Head of caudate nucleus (tissue), 42 donors: ENCODE data around the gene MYO1D.
"Not testable (repeated sequence)": the region's sequence is repeated elsewhere in the genome, so short reads cannot be mapped to it uniquely, and the experiment has no call there.

Source experiments
- DNase-seq, 42 donors: peaks; one replicate each; pipeline versions ENCODE4 v3.0.0 to v3.0.0-alpha.2; 2020 to 2021; ENCODE audit warnings: mixed read lengths in 7 of 42
- intact Hi-C: fragments of 100-400 bp; cut with DNase I; formaldehyde crosslinking; loops from one replicate; pipeline ENCODE4 v1.15.0; 2022

MYO1D gene

GRCh38 chr17:32546031-32546444, 330.9 kb downstream of the MYO1D start:
- peak; percentile 58 to 89 (median 76) for DNase-seq
- intact Hi-C loops: loop anchor here (10.0 kb wide), 1 partner anchor 51 kb away; no protein-coding TSS in a partner anchor

- DNase-seq: peak in 1 of 42 donors; percentile 11
- intact Hi-C loops: loop anchor here (10.0 kb wide), 1 partner anchor 47 kb away; no protein-coding TSS in a partner anchor
These were observed 334.7 kb downstream of the MYO1D start for GRCh38 chr17:32542186-32542585.

GRCh38 chr17:32541640-32542039, 335.3 kb downstream of the MYO1D start:
- DNase-seq: no peak
- intact Hi-C loops: loop anchor here (10.0 kb wide), 1 partner anchor 47 kb away; no protein-coding TSS in a partner anchor

- DNase-seq: no peak
- intact Hi-C loops: no loop called here
These were observed 339.9 kb downstream of the MYO1D start for GRCh38 chr17:32536736-32537643.

- peak in 21 of 42 donors; percentile 22 to 72 (median 38) for DNase-seq
- intact Hi-C loops: no loop called here
These were observed 343.6 kb downstream of the MYO1D start for GRCh38 chr17:32533296-32533695.

GRCh38 chr17:32529604-32530003, 347.3 kb downstream of the MYO1D start:
- DNase-seq: no peak
- intact Hi-C loops: no loop called here

- no peak for DNase-seq
- intact Hi-C loops: no loop called here
These were observed 348.1 kb downstream of the MYO1D start for GRCh38 chr17:32528825-32529224.

- DNase-seq: no peak
- intact Hi-C loops: no loop called here
These were observed 349.8 kb downstream of the MYO1D start for GRCh38 chr17:32527146-32527545.

- no peak for DNase-seq
- intact Hi-C loops: no loop called here
These were observed 351.8 kb downstream of the MYO1D start for GRCh38 chr17:32525122-32525521.

- intact Hi-C loops, DNase-seq: not testable (repeated sequence)
These were observed 352.4 kb downstream of the MYO1D start for GRCh38 chr17:32524553-32524880.

- intact Hi-C loops: no loop called here
- no peak for DNase-seq
These were observed 352.9 kb downstream of the MYO1D start for GRCh38 chr17:32523827-32524552.

GRCh38 chr17:32523017-32523680, 353.8 kb downstream of the MYO1D start:
- intact Hi-C loops: no loop called here
- DNase-seq: no peak

GRCh38 chr17:32520737-32521404, 356.1 kb downstream of the MYO1D start:
- DNase-seq: peak in 3 of 42 donors; percentile 37 to 71 (median 52)
- intact Hi-C loops: no loop called here

- peak in 31 of 42 donors; percentile 18 to 79 (median 47) for DNase-seq
- intact Hi-C loops: no loop called here
These were observed 356.7 kb downstream of the MYO1D start for GRCh38 chr17:32520104-32520701.

- DNase-seq: peak in 35 of 42 donors; percentile 19 to 77 (median 58)
These were observed 357.5 kb downstream of the MYO1D start for GRCh38 chr17:32519228-32520103.

GRCh38 chr17:32518646-32519227, 358.2 kb downstream of the MYO1D start:
- no peak for DNase-seq
- intact Hi-C loops: no loop called here

More at GRCh38 chr17:32519228-32520103, 357.5 kb downstream of the MYO1D start:
- intact Hi-C loops: no loop called here

GRCh38 chr17:32517982-32518381, 358.9 kb downstream of the MYO1D start:
- intact Hi-C loops: no loop called here
- no peak for DNase-seq
